ENCODE measurements around the gene SMC1B.
"Not testable (repeated sequence)": the region's sequence is repeated elsewhere in the genome, so short reads cannot be mapped to it uniquely, and the experiment has no call there.

Gene SMC1B

GRCh38 chr22:45316796-45317526, 96.4 kb downstream of the SMC1B start:
- DNase-seq = no peak

GRCh38 chr22:45314786-45315185, 98.6 kb downstream of the SMC1B start:
- DNase-seq = peak; percentile 83

- DNase-seq = peak; percentile 94
Observed at GRCh38 chr22:45314054-45314721, 99.2 kb downstream of the SMC1B start.

- DNase-seq = peak; percentile 33
Observed at GRCh38 chr22:45312856-45313255, 100.5 kb downstream of the SMC1B start.

GRCh38 chr22:45312415-45312814, 101.0 kb downstream of the SMC1B start:
- no peak for DNase-seq

DNA sequence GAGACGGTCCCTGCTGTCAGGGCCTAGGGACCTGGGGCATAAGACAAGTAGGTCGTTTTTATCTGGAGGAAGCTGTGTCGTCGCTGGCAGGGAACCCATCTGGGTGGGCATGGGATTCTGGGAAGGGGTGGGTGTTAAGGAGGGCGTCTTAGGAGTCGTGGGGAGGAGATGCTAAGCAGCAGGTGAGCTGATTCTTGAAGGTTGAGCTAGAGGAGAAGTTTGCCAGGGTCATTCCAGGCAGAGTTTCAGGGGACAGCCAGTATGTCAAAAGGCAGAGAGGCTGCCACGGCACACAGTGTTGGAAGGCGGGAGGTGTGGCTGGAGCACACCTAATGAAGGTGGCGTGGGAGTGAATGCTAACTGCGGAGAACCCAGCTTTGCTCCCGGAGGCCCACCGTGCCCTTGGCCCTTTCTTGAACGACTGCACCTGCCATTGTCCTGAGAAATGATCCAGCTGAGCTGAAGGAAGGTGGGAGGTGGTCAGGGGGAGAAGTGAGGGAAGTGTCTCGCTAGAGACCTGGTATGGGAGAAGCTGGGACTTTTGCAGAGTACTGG, 102.3 kb downstream of the SMC1B start:
- DNase-seq = peak; percentile 26

DNA sequence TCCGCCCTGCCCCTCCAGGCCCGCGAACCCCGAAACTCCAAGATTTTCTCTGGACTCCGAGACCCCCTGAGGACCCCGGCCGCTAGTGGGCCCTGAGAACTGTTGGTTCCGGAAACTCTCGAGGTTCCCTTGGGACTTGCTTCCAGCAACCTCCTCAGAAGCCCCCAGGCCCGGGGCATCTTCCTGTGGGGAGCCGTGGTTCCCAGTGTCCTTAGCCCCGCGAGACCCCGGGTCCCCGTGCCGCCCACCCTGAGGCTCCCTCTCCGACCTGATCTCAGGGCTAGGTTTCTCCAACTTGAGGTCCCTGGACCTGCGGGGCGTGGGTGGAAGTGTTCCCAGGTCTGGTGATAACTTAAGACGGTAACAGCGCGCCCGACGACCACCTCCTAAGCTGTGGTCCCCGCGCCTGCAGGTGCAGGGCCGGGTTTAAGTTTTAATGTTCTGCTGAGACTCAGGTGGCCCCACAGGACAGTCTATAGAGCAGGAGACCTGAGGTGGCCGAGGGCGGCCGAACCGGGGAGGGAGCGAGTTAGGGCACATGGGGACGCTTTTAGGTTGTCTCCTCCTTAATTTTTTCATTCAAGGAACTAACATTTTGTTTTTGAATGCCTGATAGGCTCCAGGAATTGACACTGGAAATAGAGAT, 102.9 kb downstream of the SMC1B start:
- DNase-seq = no peak

DNA sequence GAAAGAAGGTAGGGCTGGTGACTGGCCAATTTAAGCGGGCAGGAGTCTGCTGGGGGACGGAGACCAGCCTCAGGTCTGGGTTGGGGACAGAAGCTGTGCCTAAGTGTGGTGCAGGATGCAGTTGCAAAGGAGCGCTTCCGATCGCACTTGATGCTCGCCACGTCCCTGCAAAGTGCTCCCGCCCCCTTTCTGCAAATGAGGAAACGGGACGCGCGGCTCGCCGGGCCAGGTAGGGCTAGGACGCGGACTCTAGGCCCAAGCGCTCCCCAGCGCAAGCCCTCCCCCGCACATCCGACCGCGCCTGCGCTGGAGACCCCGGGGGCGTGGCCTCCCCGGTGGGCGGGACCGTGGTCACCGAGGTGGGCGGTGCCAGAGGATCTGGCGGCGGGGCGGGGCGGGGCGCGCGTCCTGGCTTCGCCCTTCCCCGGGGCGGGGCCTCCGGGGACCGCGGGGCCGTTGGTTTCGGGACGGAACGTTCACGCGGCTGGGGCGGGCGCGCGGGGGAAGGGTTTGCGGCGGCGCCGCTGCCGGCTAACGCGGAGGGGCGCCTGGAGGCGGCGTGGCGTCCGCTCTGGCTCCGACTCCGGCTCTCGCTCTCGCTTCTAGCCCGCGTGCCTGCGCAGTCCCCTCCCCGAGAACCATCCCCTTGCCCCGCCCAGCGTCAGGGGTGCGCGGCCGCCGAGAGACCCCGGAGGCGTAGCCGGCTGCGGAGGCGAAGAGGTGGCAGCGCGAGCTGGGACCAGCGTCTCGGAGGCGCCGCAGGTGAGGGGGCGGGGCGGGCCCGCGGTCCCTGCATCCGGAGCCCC, 103.8 kb downstream of the SMC1B start, which contains the start of gene FAM118A:
Gene FAM118A, plus strand, starts transcription at position 513 of the 806 bp plus-strand sequence. CDS start 12,446 bp downstream, outside the sequence.
- peak; percentile 87 for DNase-seq

DNA sequence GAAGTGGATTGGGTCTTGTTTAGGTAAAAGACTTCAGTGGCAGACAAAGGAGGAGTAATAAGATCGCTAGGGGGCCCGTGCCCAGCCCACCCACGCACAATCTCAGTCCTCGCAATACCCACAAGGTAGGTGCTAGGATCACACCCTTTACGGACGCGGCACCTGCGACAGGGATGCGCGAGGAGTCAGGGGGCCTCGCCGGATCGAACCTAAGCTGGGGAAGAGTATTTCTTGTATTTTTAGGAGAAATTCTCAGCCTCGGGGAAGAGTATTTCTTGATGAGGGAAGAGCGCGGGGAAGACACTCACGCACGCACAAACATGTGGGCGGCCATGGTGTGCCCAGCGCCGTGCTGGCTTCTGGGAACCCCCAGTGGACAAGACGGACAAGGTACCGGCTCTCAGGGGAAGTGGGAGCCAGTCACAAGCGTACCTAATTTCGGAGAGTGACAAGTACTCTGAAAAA, 104.4 kb downstream of the SMC1B start:
- DNase-seq = peak; percentile 24

DNA sequence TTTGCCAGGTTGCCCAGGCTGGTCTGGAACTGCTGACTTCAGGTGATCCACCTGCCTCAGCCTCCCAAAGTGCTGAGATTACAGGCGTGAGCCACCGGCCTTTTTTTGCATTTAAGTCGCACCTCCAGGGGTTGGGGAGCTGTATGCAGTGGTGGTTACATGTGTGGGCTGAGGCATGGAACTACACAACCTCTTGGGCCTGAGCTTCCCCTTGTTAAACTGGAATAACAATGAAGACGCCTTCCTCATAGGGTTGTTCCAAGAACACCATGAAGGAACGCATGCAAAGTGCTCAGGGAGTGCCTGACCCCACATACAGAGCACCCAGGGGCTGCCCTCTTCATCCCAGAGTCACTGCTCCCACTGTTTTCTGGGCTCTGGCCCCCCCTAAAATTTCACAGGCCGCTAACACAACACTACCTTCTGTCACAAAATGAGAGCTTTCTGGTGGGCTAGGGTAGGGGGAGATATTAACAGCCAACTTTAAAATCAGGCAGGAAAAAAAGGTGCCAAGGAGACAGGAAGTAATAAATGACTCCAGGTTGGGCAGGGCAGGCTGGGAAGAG, 104.9 kb downstream of the SMC1B start:
- DNase-seq = no peak

DNA sequence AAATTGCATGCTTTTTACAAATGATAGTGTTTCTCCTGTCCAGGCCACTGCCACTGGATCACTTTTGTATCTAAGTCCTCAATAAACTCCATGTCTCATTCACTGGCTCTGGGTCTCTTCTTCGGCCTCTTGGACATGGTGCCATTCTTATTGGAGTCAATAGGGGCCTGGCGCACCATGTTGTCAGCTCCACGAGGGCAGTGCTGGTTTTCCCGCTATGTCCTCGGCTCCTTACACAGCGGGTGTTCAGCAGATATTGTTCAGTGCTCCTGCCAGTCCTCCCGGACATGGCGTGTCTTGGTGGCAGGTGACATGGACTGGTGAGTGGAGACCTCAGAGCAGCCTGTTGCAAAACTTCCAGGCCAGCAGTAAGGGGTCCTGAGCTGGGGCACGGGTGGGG, 107.3 kb downstream of the SMC1B start:
- no peak for DNase-seq

DNA sequence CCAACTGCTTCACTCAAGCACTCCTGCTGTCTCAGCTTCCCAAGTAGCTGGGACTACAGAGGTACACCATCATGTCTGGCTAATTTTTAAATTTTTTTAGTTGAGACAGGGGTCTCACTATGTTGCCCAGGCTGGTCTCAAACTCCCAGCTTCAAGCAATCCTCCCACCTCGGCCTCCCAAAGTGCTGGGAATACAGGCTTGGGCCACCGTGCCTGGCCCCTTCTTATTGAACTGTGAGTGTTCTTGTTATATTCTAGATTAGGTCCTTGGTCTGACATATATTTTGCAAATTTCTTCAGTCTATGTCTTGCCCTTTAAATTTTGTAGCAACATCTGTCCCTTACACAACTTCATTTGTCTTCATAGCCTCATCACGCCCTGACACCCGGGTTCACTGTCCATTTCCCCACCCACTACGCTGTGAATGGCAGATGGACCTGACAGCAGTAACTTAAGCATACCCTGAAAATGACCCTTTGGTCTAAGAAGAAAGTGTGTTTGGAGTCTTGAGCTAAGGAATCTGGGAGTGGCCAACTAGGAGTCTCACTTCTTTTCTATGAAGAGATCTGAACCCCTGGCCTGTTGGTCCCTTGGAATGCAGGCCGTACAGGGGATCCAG, 107.8 kb downstream of the SMC1B start:
- DNase-seq = no peak

DNA sequence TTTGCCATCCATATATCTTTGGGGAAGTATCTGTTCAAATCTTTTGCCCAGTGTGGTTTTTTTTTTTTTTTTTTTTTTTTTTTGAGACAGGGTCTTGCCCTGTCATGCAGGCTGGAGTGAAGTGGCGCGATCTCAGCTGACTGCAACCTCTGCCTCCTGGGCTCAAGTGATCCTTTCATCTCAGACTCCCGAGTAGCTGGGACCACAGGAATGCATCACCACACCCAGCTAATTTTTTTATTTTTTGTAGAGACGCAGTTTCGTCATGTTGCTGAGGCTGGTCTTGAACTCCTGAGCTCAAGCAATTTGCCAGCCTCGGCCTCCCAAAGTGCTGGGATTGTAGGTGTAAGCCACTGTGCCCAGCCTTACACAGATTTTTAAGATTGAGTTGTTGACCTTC, 108.4 kb downstream of the SMC1B start:
- no peak for DNase-seq

- no peak for DNase-seq
Observed at GRCh38 chr22:45303181-45303580, 110.2 kb downstream of the SMC1B start.

DNA sequence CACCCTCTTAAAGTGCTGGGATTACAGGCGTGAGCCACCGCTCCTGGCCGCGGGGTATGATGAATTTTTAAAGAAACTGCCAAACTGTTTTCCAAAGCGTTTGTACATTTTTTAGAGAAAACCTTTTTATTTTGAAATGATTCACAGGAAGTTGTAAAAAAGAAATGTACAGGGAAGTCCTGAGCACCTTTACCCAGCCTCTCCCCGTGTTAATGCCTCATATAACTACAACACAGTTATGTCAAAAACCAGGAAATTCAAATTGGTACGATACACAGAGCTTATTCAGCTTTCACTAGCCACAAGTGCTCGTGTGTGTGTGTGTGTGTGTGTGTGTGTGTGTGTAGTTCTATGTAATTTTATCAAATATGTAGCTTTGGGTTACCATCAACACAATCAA, 110.6 kb downstream of the SMC1B start:
- no peak for DNase-seq

- no peak for DNase-seq
Observed at GRCh38 chr22:45298934-45299505, 114.4 kb downstream of the SMC1B start.

- no peak for DNase-seq
Observed at GRCh38 chr22:45296628-45297297, 116.6 kb downstream of the SMC1B start.

DNA sequence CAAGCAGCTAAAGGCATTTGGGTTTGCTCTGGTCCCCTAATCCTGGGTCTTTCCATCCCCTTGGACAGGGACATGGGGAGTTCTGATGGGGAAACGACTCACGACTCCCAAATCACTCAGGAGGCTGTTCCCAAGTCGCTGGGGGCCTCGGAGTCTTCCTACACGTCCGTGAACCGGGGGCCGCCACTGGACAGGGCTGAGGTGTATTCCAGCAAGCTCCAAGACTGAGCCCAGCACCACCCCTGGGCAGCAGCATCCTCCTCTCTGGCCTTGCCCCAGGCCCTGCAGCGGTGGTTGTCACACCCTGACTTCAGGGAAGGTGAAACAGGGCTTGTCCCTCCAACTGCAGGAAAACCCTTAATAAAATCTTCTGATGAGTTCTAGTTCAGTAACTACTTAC, 117.9 kb downstream of the SMC1B start:
- DNase-seq = no peak

- not testable (repeated sequence) for DNase-seq
Observed at GRCh38 chr22:45295004-45295403, 118.4 kb downstream of the SMC1B start.

Data from hematopoietic multipotent progenitor cell treated with erythropoietin and hydrocortisone succinate and interleukin-3 and kit ligand, for 8 days (in vitro differentiated cells).